DND-41 (cell line): ENCODE results near the gene ADCY2.

ENCODE experiments used
- ATAC-seq: fragments of 200-7000 bp; cut with Tn5 transposase; 3 replicates; pipeline ENCODE4 v1.9.1; 2021; ENCODE audit warnings: low read depth; ENCODE audit not compliant: insufficient read depth
- DNase-seq: peaks from one replicate; pipeline ENCODE4 v3.0.0-alpha.2; 2020
- H2AFZ ChIP-seq: 2 replicates; pipeline ENCODE4 v1.6.0; 2012; ENCODE audit warnings: low read depth, low read length
- H3K27ac ChIP-seq: 2 replicates; pipeline ENCODE4 v1.5.1; 2012; ENCODE audit warnings: low read length, inconsistent platforms
- H3K27me3 ChIP-seq: fragments of 200-600 bp; sonication (generic); 2 replicates; pipeline ENCODE4 v1.6.0; 2012; ENCODE audit warnings: low read length, mild to moderate bottlenecking, inconsistent platforms; ENCODE audit not compliant: insufficient read depth, poor library complexity
- H3K36me3 ChIP-seq: 2 replicates; pipeline ENCODE4 v1.5.1; 2012; ENCODE audit warnings: low read length, inconsistent platforms; ENCODE audit not compliant: insufficient read depth
- H3K4me1 ChIP-seq: 2 replicates; pipeline ENCODE4 v1.5.1; 2012; ENCODE audit warnings: mild to moderate bottlenecking, low read length; ENCODE audit not compliant: insufficient read depth
- H3K4me2 ChIP-seq: 2 replicates; pipeline ENCODE4 v1.6.0; 2012; ENCODE audit warnings: mild to moderate bottlenecking, moderate library complexity, low read length, inconsistent platforms; ENCODE audit not compliant: insufficient read depth
- H3K4me3 ChIP-seq, 2 experiments: fragments of 200-600 bp in 1 of 2; shearing (Covaris generic) in 1 of 2; 2 replicates each; pipeline ENCODE4 v1.5.1; 2012 to 2016; ENCODE audit warnings: inconsistent platforms in 2 of 2, low read length in 2 of 2, mild to moderate bottlenecking in 2 of 2, low read depth in 1 of 2, moderate library complexity in 1 of 2
- H3K79me2 ChIP-seq: 2 replicates; pipeline ENCODE4 v1.6.0; 2012; ENCODE audit warnings: low read length, inconsistent platforms; ENCODE audit not compliant: insufficient read depth
- H3K9ac ChIP-seq: 2 replicates; pipeline ENCODE4 v1.6.0; 2012; ENCODE audit warnings: low read depth, mild to moderate bottlenecking, inconsistent platforms, low read length, moderate library complexity
- H3K9me3 ChIP-seq: 2 replicates; pipeline ENCODE4 v1.5.1; 2012; ENCODE audit warnings: low read length, moderate library complexity, mild to moderate bottlenecking, inconsistent platforms; ENCODE audit not compliant: insufficient read depth, severe bottlenecking
- H4K20me1 ChIP-seq: 2 replicates; pipeline ENCODE4 v1.6.0; 2012; ENCODE audit warnings: low read length; ENCODE audit not compliant: insufficient read depth
- EZH2 ChIP-seq: IDR thresholded peaks from 3 replicates; pipeline ENCODE4 v1.6.1; 2012; ENCODE audit warnings: borderline replicate concordance, low read depth, mild to moderate bottlenecking, moderate library complexity, low read length, inconsistent platforms; ENCODE audit not compliant: severe bottlenecking
- TF ChIP-seq, protein P1 (sequence below): IDR thresholded peaks from 2 replicates; pipeline ENCODE4 v1.5.1; 2012; ENCODE audit warnings: borderline replicate concordance, low read length, moderate library complexity, mild to moderate bottlenecking; ENCODE audit not compliant: poor library complexity, severe bottlenecking; ENCODE audit errors: extremely low read depth

Gene ADCY2

DNA sequence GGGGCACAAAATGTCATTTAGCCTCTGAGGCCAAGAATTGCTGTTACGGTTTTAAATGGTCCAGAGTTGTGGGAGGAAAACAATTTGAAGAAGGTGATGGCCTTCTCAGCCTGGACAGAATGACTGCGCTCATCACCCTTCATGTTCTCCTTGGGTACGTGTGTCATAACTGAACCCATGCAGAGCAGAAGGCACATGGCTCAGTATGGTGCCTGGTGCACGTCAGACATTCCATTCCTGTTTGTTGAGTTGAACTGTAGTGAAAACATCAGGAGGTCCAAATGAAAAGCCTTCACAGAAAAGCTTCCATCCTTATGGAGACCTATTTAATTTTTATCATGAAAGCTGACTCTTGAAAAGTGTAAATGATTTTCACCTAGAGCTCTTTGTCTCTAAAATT lies 321.8 kb downstream of the ADCY2 start:
- TF ChIP-seq EZH2, result no peak
- TF ChIP-seq, protein P1, sequence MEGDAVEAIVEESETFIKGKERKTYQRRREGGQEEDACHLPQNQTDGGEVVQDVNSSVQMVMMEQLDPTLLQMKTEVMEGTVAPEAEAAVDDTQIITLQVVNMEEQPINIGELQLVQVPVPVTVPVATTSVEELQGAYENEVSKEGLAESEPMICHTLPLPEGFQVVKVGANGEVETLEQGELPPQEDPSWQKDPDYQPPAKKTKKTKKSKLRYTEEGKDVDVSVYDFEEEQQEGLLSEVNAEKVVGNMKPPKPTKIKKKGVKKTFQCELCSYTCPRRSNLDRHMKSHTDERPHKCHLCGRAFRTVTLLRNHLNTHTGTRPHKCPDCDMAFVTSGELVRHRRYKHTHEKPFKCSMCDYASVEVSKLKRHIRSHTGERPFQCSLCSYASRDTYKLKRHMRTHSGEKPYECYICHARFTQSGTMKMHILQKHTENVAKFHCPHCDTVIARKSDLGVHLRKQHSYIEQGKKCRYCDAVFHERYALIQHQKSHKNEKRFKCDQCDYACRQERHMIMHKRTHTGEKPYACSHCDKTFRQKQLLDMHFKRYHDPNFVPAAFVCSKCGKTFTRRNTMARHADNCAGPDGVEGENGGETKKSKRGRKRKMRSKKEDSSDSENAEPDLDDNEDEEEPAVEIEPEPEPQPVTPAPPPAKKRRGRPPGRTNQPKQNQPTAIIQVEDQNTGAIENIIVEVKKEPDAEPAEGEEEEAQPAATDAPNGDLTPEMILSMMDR, result no peak
- no peaks in the 10 kb centered on the region for H3K27me3 ChIP-seq
- no peaks in the 10 kb centered on the region for H3K9me3 ChIP-seq
- no peaks in the 10 kb centered on the region for H3K4me1 ChIP-seq
- no peak overlapping the region for H3K4me2 ChIP-seq
- H3K4me3 ChIP-seq, result no peak overlapping the region
- no peak for DNase-seq
- no peak for ATAC-seq
- no peaks in the 10 kb centered on the region for H4K20me1 ChIP-seq
- H3K9ac ChIP-seq, result no peak overlapping the region
- H3K36me3 ChIP-seq, result no peaks in the 10 kb centered on the region
- H2AFZ ChIP-seq, result no peak overlapping the region
- no peak overlapping the region for H3K27ac ChIP-seq
- H3K79me2 ChIP-seq, result no peaks in the 10 kb centered on the region

DNA sequence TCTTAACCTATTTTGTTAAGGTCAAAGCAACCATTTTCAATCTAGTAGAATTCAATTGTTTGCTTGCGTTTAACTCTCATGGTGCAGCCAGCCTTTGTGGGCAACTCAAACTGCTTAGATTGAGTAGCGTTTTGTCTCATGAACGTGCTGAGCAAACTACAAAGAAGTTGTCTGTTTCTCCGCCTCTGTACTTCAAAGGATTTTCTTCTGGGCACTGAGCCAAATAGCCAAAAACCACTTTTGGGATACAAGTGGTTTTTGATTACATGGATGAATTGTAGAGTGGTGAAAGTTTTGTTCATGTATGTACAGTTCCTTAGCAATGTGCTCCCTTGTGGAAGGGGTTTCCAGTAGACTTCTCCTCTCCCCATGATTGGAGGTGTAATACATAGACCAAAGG lies 332.1 kb downstream of the ADCY2 start:
- H3K4me2 ChIP-seq, result no peak overlapping the region
- TF ChIP-seq, protein P1, result no peak
- TF ChIP-seq EZH2, result no peak
- H3K9me3 ChIP-seq, result no peaks in the 10 kb centered on the region
- no peaks in the 10 kb centered on the region for H3K27me3 ChIP-seq
- H3K4me3 ChIP-seq, result no peak overlapping the region
- DNase-seq, result no peak
- no peaks in the 10 kb centered on the region for H3K79me2 ChIP-seq
- H3K4me1 ChIP-seq, result no peaks in the 10 kb centered on the region
- no peaks in the 10 kb centered on the region for H4K20me1 ChIP-seq
- no peak overlapping the region for H3K9ac ChIP-seq
- no peak overlapping the region for H2AFZ ChIP-seq
- no peak overlapping the region for H3K27ac ChIP-seq
- no peaks in the 10 kb centered on the region for H3K36me3 ChIP-seq
- no peak for ATAC-seq

DNA sequence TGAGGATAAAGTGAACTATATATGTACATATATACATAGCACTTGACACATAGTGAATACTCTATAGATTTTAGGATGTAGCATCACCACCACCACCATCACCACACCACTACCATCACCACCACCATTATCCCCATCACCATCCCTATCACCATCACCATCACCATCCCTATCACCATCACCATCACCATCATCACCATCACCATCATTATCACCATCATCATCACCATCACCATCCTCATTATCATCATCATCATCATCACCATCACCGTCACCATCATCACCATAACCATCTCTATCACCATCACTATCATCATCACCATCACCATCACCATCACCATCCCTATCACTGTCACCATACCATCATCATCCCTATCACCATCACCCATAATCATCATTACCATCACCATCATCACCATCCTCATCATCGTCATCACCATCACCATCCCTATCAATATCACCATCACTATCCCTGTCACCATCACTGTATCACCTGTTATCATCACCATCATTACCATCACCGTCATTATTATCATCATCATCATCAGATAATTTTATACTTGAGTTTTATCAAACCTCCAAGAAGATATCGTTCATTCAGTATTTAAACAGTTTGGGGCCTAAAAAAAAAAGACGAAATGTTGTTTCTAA lies 345.6 kb downstream of the ADCY2 start:
- Histone ChIP-seq H3K4me2 (no peak overlapping the region), H3K4me3 (no peak overlapping the region), H3K27me3 (no peaks in the 10 kb centered on the region), H3K36me3 (no peaks in the 10 kb centered on the region), H3K9me3 (no peaks in the 10 kb centered on the region), H3K9ac (no peak overlapping the region), H2AFZ (no peak overlapping the region), H4K20me1 (no peaks in the 10 kb centered on the region), H3K4me1 (no peaks in the 10 kb centered on the region), H3K79me2 (no peaks in the 10 kb centered on the region), H3K27ac (no peak overlapping the region)
- DNase-seq (no peak), ATAC-seq (no peak)
- TF ChIP-seq, protein P1, result no peak
- no peak for TF ChIP-seq EZH2

DNA sequence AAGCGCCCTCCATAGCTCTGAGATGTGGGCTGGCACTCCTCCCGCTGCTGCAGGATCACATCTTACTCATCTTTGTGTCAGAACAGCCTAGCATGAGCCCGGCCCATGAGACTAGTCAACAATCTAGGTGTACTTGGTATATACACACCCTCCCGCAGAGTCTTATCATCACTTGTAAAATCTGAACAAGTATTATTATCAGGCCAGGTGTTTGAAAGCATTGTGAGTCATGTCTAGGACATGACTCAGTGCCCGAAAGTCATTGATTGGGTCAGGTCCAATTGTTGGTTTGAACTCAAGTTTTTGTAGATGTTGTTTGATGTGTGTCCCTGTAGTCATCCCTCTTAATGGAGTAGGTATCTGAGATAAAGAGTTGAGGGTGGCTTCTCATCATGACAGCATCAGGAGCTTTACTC lies 346.3 kb downstream of the ADCY2 start:
- no peaks in the 10 kb centered on the region for H4K20me1 ChIP-seq
- ATAC-seq, result no peak
- H3K4me3 ChIP-seq, result no peak overlapping the region

More for the DNA sequence above, 346.3 kb downstream of the ADCY2 start:
- H3K9me3 ChIP-seq, result no peaks in the 10 kb centered on the region
- no peak overlapping the region for H3K4me2 ChIP-seq
- no peaks in the 10 kb centered on the region for H3K27me3 ChIP-seq
- DNase-seq, result no peak
- TF ChIP-seq EZH2, result no peak
- TF ChIP-seq, protein P1, result no peak
- H2AFZ ChIP-seq, result no peak overlapping the region
- no peaks in the 10 kb centered on the region for H3K79me2 ChIP-seq
- no peak overlapping the region for H3K9ac ChIP-seq
- H3K27ac ChIP-seq, result no peak overlapping the region
- H3K4me1 ChIP-seq, result no peaks in the 10 kb centered on the region
- H3K36me3 ChIP-seq, result no peaks in the 10 kb centered on the region
